Measurements from ENCODE around the gene SMG7.

SMG7 gene

GRCh38 chr1:183444243-183444642 is 28.1 kb upstream of the SMG7 start:
- Histone ChIP-seq H3K27me3 (ENCODE audit: insufficient read depth, low read length) (peaks cover 11% of the 10 kb centered on the region), H3K27ac (ENCODE audit: low read depth, low read length) (no peak overlapping the region), H3K36me3 (ENCODE audit: insufficient read depth, low read length) (no peaks in the 10 kb centered on the region), H3K4me3 (ENCODE audit: low read depth, low read length) (no peak overlapping the region), H2AFZ (ENCODE audit: low read length, unreplicated experiment) (no peak overlapping the region), H3K79me2 (ENCODE audit: control insufficient read depth, insufficient read depth, low read length, unreplicated experiment) (no peaks in the 10 kb centered on the region), H3K4me1 (ENCODE audit: control insufficient read depth, insufficient read depth, low read length, unreplicated experiment) (peaks cover 8% of the 10 kb centered on the region)

DNA sequence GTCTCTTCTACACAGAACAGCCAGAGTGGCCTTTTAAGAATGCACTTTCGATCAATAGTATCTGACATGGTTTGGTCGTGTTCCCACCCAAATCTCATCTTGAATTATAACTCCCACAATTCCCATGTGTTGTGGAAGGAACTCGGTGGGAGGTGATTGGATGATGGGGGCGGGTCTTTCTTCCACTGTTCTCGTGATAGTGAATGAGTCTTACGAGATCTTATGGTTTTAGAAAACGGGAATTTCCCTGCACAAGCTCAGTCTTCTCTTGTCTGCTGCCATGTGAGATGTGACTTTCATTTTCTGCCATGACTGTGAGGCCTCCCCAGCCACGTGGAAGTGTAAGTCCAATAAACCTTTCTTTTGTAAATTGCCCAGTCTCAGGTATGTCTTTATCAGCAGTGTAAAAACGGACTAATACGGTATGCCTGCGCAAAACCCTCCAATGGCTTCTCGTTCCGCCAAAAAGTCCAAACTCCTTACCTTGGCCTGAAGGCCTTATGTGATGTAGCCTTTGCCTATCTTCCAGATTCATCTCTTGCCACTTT is 23.0 kb upstream of the SMG7 start:
- no peak overlapping the region for H2AFZ ChIP-seq (ENCODE audit: low read length, unreplicated experiment)
- H3K4me1 ChIP-seq (ENCODE audit: control insufficient read depth, insufficient read depth, low read length, unreplicated experiment): peaks cover 13% of the 10 kb centered on the region
- no peak overlapping the region for H3K27ac ChIP-seq (ENCODE audit: low read depth, low read length)
- no peaks in the 10 kb centered on the region for H3K27me3 ChIP-seq (ENCODE audit: insufficient read depth, low read length)
- H3K4me3 ChIP-seq (ENCODE audit: low read depth, low read length): no peak overlapping the region
- H3K79me2 ChIP-seq (ENCODE audit: control insufficient read depth, insufficient read depth, low read length, unreplicated experiment): no peaks in the 10 kb centered on the region
- H3K36me3 ChIP-seq (ENCODE audit: insufficient read depth, low read length): no peaks in the 10 kb centered on the region

DNA sequence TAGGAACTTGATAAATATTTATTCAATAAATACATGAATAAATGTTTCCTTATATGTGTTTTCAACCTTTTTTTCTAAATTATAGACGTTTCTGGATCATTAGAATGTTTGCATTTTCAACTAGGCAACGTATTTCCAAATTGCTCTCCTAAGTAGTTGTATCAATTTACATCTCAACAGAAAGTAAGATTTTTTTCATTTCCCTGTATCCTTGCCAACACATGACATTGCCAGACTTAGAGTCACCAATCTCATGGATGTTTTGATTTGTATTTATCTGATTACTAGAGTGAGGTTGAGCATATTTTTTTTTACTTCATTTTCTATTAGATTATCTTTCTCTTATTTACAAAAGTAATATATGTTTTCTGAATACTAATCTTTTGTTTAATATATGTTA is 22.2 kb upstream of the SMG7 start:
- Histone ChIP-seq H3K79me2 (ENCODE audit: control insufficient read depth, insufficient read depth, low read length, unreplicated experiment) (no peaks in the 10 kb centered on the region), H3K36me3 (ENCODE audit: insufficient read depth, low read length) (no peaks in the 10 kb centered on the region), H3K4me1 (ENCODE audit: control insufficient read depth, insufficient read depth, low read length, unreplicated experiment) (peaks cover 11% of the 10 kb centered on the region), H3K27ac (ENCODE audit: low read depth, low read length) (no peak overlapping the region), H2AFZ (ENCODE audit: low read length, unreplicated experiment) (no peak overlapping the region), H3K27me3 (ENCODE audit: insufficient read depth, low read length) (no peaks in the 10 kb centered on the region), H3K4me3 (ENCODE audit: low read depth, low read length) (no peak overlapping the region)

DNA sequence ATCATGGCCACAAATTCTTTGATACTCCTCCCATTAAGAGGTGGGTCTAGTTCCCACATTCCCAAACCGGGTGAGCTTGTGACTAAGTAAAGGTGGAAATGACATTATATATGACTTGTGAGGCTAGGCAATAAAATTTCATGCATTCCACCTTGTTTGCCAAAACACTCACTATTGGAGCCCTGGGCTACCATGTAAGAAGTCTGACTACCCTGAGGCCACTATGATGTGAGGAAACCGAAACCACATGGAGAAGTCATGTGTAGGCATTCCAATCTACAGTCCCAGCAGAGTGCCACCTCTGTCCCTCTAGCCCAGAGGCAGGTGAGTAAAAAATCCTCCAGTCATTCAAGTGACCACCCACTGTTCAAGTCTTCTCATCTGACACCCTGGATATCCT is 17.9 kb upstream of the SMG7 start:
- H3K27ac ChIP-seq (ENCODE audit: low read depth, low read length): no peak overlapping the region
- peaks cover 11% of the 10 kb centered on the region for H3K4me1 ChIP-seq (ENCODE audit: control insufficient read depth, insufficient read depth, low read length, unreplicated experiment)
- no peaks in the 10 kb centered on the region for H3K36me3 ChIP-seq (ENCODE audit: insufficient read depth, low read length)
- no peaks in the 10 kb centered on the region for H3K27me3 ChIP-seq (ENCODE audit: insufficient read depth, low read length)
- peak overlapping the region; percentile 49; the same call in 1 of the 2 replicates for H3K4me3 ChIP-seq (ENCODE audit: low read depth, low read length)
- no peaks in the 10 kb centered on the region for H3K79me2 ChIP-seq (ENCODE audit: control insufficient read depth, insufficient read depth, low read length, unreplicated experiment)
- H2AFZ ChIP-seq (ENCODE audit: low read length, unreplicated experiment): peak overlapping the region; percentile 58

GRCh38 chr1:183456826-183457225 is 15.5 kb upstream of the SMG7 start:
- H3K4me3 ChIP-seq (ENCODE audit: low read depth, low read length): no peak overlapping the region
- H3K27me3 ChIP-seq (ENCODE audit: insufficient read depth, low read length): no peaks in the 10 kb centered on the region
- no peak overlapping the region for H3K27ac ChIP-seq (ENCODE audit: low read depth, low read length)
- no peaks in the 10 kb centered on the region for H3K79me2 ChIP-seq (ENCODE audit: control insufficient read depth, insufficient read depth, low read length, unreplicated experiment)
- H2AFZ ChIP-seq (ENCODE audit: low read length, unreplicated experiment): no peak overlapping the region
- H3K36me3 ChIP-seq (ENCODE audit: insufficient read depth, low read length): no peaks in the 10 kb centered on the region
- H3K4me1 ChIP-seq (ENCODE audit: control insufficient read depth, insufficient read depth, low read length, unreplicated experiment): peaks cover 20% of the 10 kb centered on the region

GRCh38 chr1:183457449-183457848 is 14.8 kb upstream of the SMG7 start:
- H3K27ac ChIP-seq (ENCODE audit: low read depth, low read length): no peak overlapping the region
- H3K4me3 ChIP-seq (ENCODE audit: low read depth, low read length): no peak overlapping the region
- no peak overlapping the region for H2AFZ ChIP-seq (ENCODE audit: low read length, unreplicated experiment)
- H3K36me3 ChIP-seq (ENCODE audit: insufficient read depth, low read length): no peaks in the 10 kb centered on the region
- H3K27me3 ChIP-seq (ENCODE audit: insufficient read depth, low read length): no peaks in the 10 kb centered on the region
- H3K4me1 ChIP-seq (ENCODE audit: control insufficient read depth, insufficient read depth, low read length, unreplicated experiment): peaks cover 22% of the 10 kb centered on the region
- H3K79me2 ChIP-seq (ENCODE audit: control insufficient read depth, insufficient read depth, low read length, unreplicated experiment): no peaks in the 10 kb centered on the region

DNA sequence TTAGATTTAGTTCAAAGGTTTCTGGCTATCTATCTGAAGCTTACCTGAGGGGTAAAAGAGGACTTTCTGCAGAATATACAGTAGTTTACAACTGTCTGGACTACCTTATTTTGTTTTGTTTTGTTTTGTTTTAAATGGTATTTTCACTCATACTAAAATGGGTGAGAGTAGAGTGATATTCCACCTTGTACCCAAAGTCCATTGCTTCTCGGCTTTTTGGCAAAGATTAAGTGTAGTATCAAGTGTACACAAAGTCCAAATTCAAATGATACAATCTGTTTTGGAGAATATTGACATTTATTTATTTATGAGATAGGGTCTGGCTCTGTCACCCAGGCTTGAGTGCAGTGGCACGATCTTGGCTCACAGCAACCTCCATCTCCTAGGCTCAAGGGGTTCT is 11.7 kb upstream of the SMG7 start:
- Histone ChIP-seq H3K4me1 (ENCODE audit: control insufficient read depth, insufficient read depth, low read length, unreplicated experiment) (peaks cover 11% of the 10 kb centered on the region), H2AFZ (ENCODE audit: low read length, unreplicated experiment) (no peak overlapping the region), H3K4me3 (ENCODE audit: low read depth, low read length) (no peak overlapping the region), H3K79me2 (ENCODE audit: control insufficient read depth, insufficient read depth, low read length, unreplicated experiment) (no peaks in the 10 kb centered on the region), H3K36me3 (ENCODE audit: insufficient read depth, low read length) (no peaks in the 10 kb centered on the region), H3K27ac (ENCODE audit: low read depth, low read length) (no peak overlapping the region), H3K27me3 (ENCODE audit: insufficient read depth, low read length) (no peaks in the 10 kb centered on the region)

- Histone ChIP-seq H2AFZ (ENCODE audit: low read length, unreplicated experiment) (peak overlapping the region; percentile 72), H3K27ac (ENCODE audit: low read depth, low read length) (no peak overlapping the region), H3K4me3 (ENCODE audit: low read depth, low read length) (no peak overlapping the region), H3K4me1 (ENCODE audit: control insufficient read depth, insufficient read depth, low read length, unreplicated experiment) (peaks cover 11% of the 10 kb centered on the region), H3K27me3 (ENCODE audit: insufficient read depth, low read length) (no peaks in the 10 kb centered on the region), H3K36me3 (ENCODE audit: insufficient read depth, low read length) (no peaks in the 10 kb centered on the region), H3K79me2 (ENCODE audit: control insufficient read depth, insufficient read depth, low read length, unreplicated experiment) (no peaks in the 10 kb centered on the region)
These were observed 10.9 kb upstream of the SMG7 start for GRCh38 chr1:183461350-183461749.

- H3K79me2 ChIP-seq (ENCODE audit: control insufficient read depth, insufficient read depth, low read length, unreplicated experiment): no peaks in the 10 kb centered on the region
- H3K27ac ChIP-seq (ENCODE audit: low read depth, low read length): no peak overlapping the region
- H2AFZ ChIP-seq (ENCODE audit: low read length, unreplicated experiment): no peak overlapping the region
- no peak overlapping the region for H3K4me3 ChIP-seq (ENCODE audit: low read depth, low read length)
- no peaks in the 10 kb centered on the region for H3K36me3 ChIP-seq (ENCODE audit: insufficient read depth, low read length)
- no peaks in the 10 kb centered on the region for H3K27me3 ChIP-seq (ENCODE audit: insufficient read depth, low read length)
- H3K4me1 ChIP-seq (ENCODE audit: control insufficient read depth, insufficient read depth, low read length, unreplicated experiment): peaks cover 25% of the 10 kb centered on the region
These were observed 8.7 kb upstream of the SMG7 start for GRCh38 chr1:183463566-183463965.

GRCh38 chr1:183466781-183467180 is 5.5 kb upstream of the SMG7 start:
- no peaks in the 10 kb centered on the region for H3K27me3 ChIP-seq (ENCODE audit: insufficient read depth, low read length)
- no peak overlapping the region for H3K27ac ChIP-seq (ENCODE audit: low read depth, low read length)
- H3K4me1 ChIP-seq (ENCODE audit: control insufficient read depth, insufficient read depth, low read length, unreplicated experiment): peaks cover 22% of the 10 kb centered on the region
- no peak overlapping the region for H3K4me3 ChIP-seq (ENCODE audit: low read depth, low read length)
- no peak overlapping the region for H2AFZ ChIP-seq (ENCODE audit: low read length, unreplicated experiment)
- no peaks in the 10 kb centered on the region for H3K36me3 ChIP-seq (ENCODE audit: insufficient read depth, low read length)
- no peaks in the 10 kb centered on the region for H3K79me2 ChIP-seq (ENCODE audit: control insufficient read depth, insufficient read depth, low read length, unreplicated experiment)

DNA sequence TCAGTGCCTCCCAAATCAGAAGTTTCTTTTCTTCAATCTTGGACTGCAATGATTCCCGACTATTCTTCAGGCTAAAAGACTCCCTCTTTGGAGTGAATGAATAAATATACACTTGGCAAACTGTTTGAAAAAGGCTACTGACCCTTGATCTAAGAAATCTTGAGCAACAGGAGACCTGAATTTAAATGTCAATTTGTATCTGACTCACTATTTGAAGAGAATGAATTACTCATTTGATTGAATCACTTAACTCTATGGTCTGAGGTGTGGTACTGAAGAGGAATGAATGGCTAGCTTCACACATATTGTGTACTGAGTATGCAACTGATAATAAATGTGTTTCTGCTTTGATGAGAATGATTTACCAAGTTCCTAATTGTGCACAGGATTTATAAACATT is 4.6 kb upstream of the SMG7 start:
- Histone ChIP-seq H2AFZ (ENCODE audit: low read length, unreplicated experiment) (no peak overlapping the region), H3K79me2 (ENCODE audit: control insufficient read depth, insufficient read depth, low read length, unreplicated experiment) (peaks cover 3% of the 10 kb centered on the region), H3K4me1 (ENCODE audit: control insufficient read depth, insufficient read depth, low read length, unreplicated experiment) (peaks cover 19% of the 10 kb centered on the region), H3K36me3 (ENCODE audit: insufficient read depth, low read length) (no peaks in the 10 kb centered on the region), H3K27ac (ENCODE audit: low read depth, low read length) (no peak overlapping the region), H3K4me3 (ENCODE audit: low read depth, low read length) (no peak overlapping the region), H3K27me3 (ENCODE audit: insufficient read depth, low read length) (no peaks in the 10 kb centered on the region)
